ENCODE data around the gene KDSR.
"Not testable (repeated sequence)": the region's sequence is repeated elsewhere in the genome, so short reads cannot be mapped to it uniquely, and the experiment has no call there.

The KDSR gene

GRCh38 chr18:63378919-63379638 lies 12.1 kb upstream of the KDSR start:
- peaks cover 23% of the 10 kb centered on the region for H3K4me1 Mint-ChIP-seq (ENCODE audit: low read depth)
- H3K9me3 Mint-ChIP-seq: peaks cover 6% of the 10 kb centered on the region
- peak overlapping the region; percentile 88 for H3K27ac Mint-ChIP-seq
- H3K4me3 Mint-ChIP-seq: peak overlapping the region; percentile 35
- H3K36me3 Mint-ChIP-seq (ENCODE audit: low read depth): peaks cover 16% of the 10 kb centered on the region
- no peaks in the 10 kb centered on the region for H3K27me3 Mint-ChIP-seq

- Mint-ChIP-seq H3K36me3 (ENCODE audit: low read depth) (peaks cover 1% of the 10 kb centered on the region), H3K27me3 (no peaks in the 10 kb centered on the region), H3K4me3 (no peak overlapping the region), H3K9me3 (peaks cover 6% of the 10 kb centered on the region), H3K4me1 (ENCODE audit: low read depth) (peaks cover 23% of the 10 kb centered on the region), H3K27ac (no peak overlapping the region)
Measured at GRCh38 chr18:63377275-63377980, 10.4 kb upstream of the KDSR start.

GRCh38 chr18:63376538-63376937 lies 9.5 kb upstream of the KDSR start:
- H3K4me1 Mint-ChIP-seq (ENCODE audit: low read depth): peaks cover 23% of the 10 kb centered on the region
- peaks cover 6% of the 10 kb centered on the region for H3K9me3 Mint-ChIP-seq
- H3K27ac Mint-ChIP-seq: no peak overlapping the region
- H3K36me3 Mint-ChIP-seq (ENCODE audit: low read depth): no peaks in the 10 kb centered on the region
- no peaks in the 10 kb centered on the region for H3K27me3 Mint-ChIP-seq
- H3K4me3 Mint-ChIP-seq: no peak overlapping the region

GRCh38 chr18:63374540-63374939 lies 7.5 kb upstream of the KDSR start:
- no peaks in the 10 kb centered on the region for H3K36me3 Mint-ChIP-seq (ENCODE audit: low read depth)
- no peaks in the 10 kb centered on the region for H3K27me3 Mint-ChIP-seq
- no peak overlapping the region for H3K27ac Mint-ChIP-seq
- H3K9me3 Mint-ChIP-seq: peaks cover 6% of the 10 kb centered on the region
- peaks cover 14% of the 10 kb centered on the region for H3K4me1 Mint-ChIP-seq (ENCODE audit: low read depth)
- no peak overlapping the region for H3K4me3 Mint-ChIP-seq

- no peaks in the 10 kb centered on the region for H3K27me3 Mint-ChIP-seq
- peaks cover 11% of the 10 kb centered on the region for H3K9me3 Mint-ChIP-seq
- H3K4me1 Mint-ChIP-seq (ENCODE audit: low read depth): peaks cover 9% of the 10 kb centered on the region
- no peak overlapping the region for H3K4me3 Mint-ChIP-seq
- H3K27ac Mint-ChIP-seq: no peak overlapping the region
- no peaks in the 10 kb centered on the region for H3K36me3 Mint-ChIP-seq (ENCODE audit: low read depth)
Measured at GRCh38 chr18:63373161-63373560, 6.2 kb upstream of the KDSR start.

- Mint-ChIP-seq H3K9me3 (peaks cover 6% of the 10 kb centered on the region), H3K27ac (no peak overlapping the region), H3K4me1 (ENCODE audit: low read depth) (peaks cover 41% of the 10 kb centered on the region), H3K4me3 (peak overlapping the region; percentile 98), H3K27me3 (no peaks in the 10 kb centered on the region), H3K36me3 (ENCODE audit: low read depth) (peaks cover 14% of the 10 kb centered on the region)
Measured at GRCh38 chr18:63368611-63369010, 1.6 kb upstream of the KDSR start.

- peak overlapping the region; percentile 94 for H3K27ac Mint-ChIP-seq
- H3K4me3 Mint-ChIP-seq: peak overlapping the region; percentile 98
- H3K36me3 Mint-ChIP-seq (ENCODE audit: low read depth): peaks cover 21% of the 10 kb centered on the region
- peaks cover 42% of the 10 kb centered on the region for H3K4me1 Mint-ChIP-seq (ENCODE audit: low read depth)
- no peaks in the 10 kb centered on the region for H3K27me3 Mint-ChIP-seq
- H3K9me3 Mint-ChIP-seq: peaks cover 6% of the 10 kb centered on the region
Measured at GRCh38 chr18:63366213-63367052, 573 bp downstream of the KDSR start.

GRCh38 chr18:63365876-63366212 lies 1.2 kb downstream of the KDSR start:
- H3K4me1 Mint-ChIP-seq (ENCODE audit: low read depth): peaks cover 42% of the 10 kb centered on the region
- H3K9me3 Mint-ChIP-seq: peaks cover 6% of the 10 kb centered on the region
- peak overlapping the region; percentile 98 for H3K4me3 Mint-ChIP-seq

GRCh38 chr18:63363951-63364350 lies 3.1 kb downstream of the KDSR start:
- Mint-ChIP-seq H3K27ac (no peak overlapping the region), H3K4me3 (no peak overlapping the region), H3K4me1 (ENCODE audit: low read depth) (peaks cover 41% of the 10 kb centered on the region), H3K9me3 (peaks cover 3% of the 10 kb centered on the region), H3K27me3 (no peaks in the 10 kb centered on the region), H3K36me3 (ENCODE audit: low read depth) (peaks cover 34% of the 10 kb centered on the region)

More at GRCh38 chr18:63365876-63366212, 1.2 kb downstream of the KDSR start:
- no peaks in the 10 kb centered on the region for H3K27me3 Mint-ChIP-seq
- H3K36me3 Mint-ChIP-seq (ENCODE audit: low read depth): peaks cover 21% of the 10 kb centered on the region
- peak overlapping the region; percentile 94 for H3K27ac Mint-ChIP-seq

- not testable (repeated sequence) for H3K27me3 Mint-ChIP-seq, H3K27ac Mint-ChIP-seq, H3K4me3 Mint-ChIP-seq, H3K9me3 Mint-ChIP-seq
- Mint-ChIP-seq H3K36me3 (ENCODE audit: low read depth) (peaks cover 34% of the 10 kb centered on the region), H3K4me1 (ENCODE audit: low read depth) (peaks cover 36% of the 10 kb centered on the region)
Measured at GRCh38 chr18:63363420-63363819, 3.6 kb downstream of the KDSR start.

- Mint-ChIP-seq H3K9me3 (no peaks in the 10 kb centered on the region), H3K36me3 (ENCODE audit: low read depth) (peaks cover 51% of the 10 kb centered on the region), H3K27ac (no peak overlapping the region)
Measured at GRCh38 chr18:63356272-63356896, 10.6 kb downstream of the KDSR start.

GRCh38 chr18:63350230-63350629 lies 16.8 kb downstream of the KDSR start:
- Mint-ChIP-seq H3K27me3 (no peaks in the 10 kb centered on the region), H3K4me3 (no peak overlapping the region), H3K36me3 (ENCODE audit: low read depth) (peaks cover 63% of the 10 kb centered on the region), H3K27ac (no peak overlapping the region), H3K4me1 (ENCODE audit: low read depth) (no peaks in the 10 kb centered on the region), H3K9me3 (no peaks in the 10 kb centered on the region)

More at GRCh38 chr18:63356272-63356896, 10.6 kb downstream of the KDSR start:
- H3K4me3 Mint-ChIP-seq: no peak overlapping the region
- H3K4me1 Mint-ChIP-seq (ENCODE audit: low read depth): no peaks in the 10 kb centered on the region
- H3K27me3 Mint-ChIP-seq: no peaks in the 10 kb centered on the region

GRCh38 chr18:63348508-63349136 lies 18.4 kb downstream of the KDSR start:
- H3K27me3 Mint-ChIP-seq: no peaks in the 10 kb centered on the region
- no peak overlapping the region for H3K27ac Mint-ChIP-seq
- no peaks in the 10 kb centered on the region for H3K9me3 Mint-ChIP-seq
- no peak overlapping the region for H3K4me3 Mint-ChIP-seq
- H3K4me1 Mint-ChIP-seq (ENCODE audit: low read depth): no peaks in the 10 kb centered on the region
- H3K36me3 Mint-ChIP-seq (ENCODE audit: low read depth): peaks cover 65% of the 10 kb centered on the region

GRCh38 chr18:63346480-63347183 lies 20.4 kb downstream of the KDSR start:
- no peaks in the 10 kb centered on the region for H3K4me1 Mint-ChIP-seq (ENCODE audit: low read depth)
- H3K27ac Mint-ChIP-seq: no peak overlapping the region
- H3K36me3 Mint-ChIP-seq (ENCODE audit: low read depth): peaks cover 68% of the 10 kb centered on the region
- H3K9me3 Mint-ChIP-seq: no peaks in the 10 kb centered on the region
- no peaks in the 10 kb centered on the region for H3K27me3 Mint-ChIP-seq
- H3K4me3 Mint-ChIP-seq: no peak overlapping the region
